ENCODE measurements around the gene GRK1. TPM values are rescaled to one million over a fixed set of nuclear protein-coding genes. Genes with fewer than 3 reads are reported as not detected.
"Not testable (repeated sequence)": the region's sequence is repeated elsewhere in the genome, so short reads cannot be mapped to it uniquely, and the experiment has no call there.

The GRK1 gene
- total RNA-seq, 1 donor from 2014 or later, result not detected

DNA sequence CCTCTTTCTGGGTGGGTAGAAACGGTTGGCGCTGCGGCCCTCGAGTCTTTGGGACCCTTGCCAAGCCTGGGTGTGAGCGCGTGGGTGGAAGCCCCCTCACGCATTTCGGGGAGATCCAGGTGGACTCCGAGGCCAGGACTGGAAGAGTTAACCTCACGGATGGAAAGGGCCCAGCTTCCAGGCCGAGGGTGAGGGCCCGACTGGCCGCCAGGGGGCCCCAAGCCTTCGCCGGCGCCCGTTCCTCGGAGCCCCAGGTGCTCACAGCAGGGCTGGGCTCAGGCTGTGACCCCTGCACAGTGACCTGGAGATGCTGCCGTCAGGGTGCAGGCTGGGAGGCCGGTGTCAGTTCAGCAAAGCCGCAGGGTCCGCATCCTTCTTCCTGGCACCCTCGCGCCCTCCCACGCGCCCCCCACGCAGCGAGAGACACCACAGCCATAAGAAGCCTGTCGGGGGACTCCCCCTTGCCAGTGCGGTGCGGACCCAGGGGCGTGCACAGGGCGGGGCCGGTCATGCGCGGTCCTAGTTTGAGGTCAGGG lies 57.8 kb downstream of the GRK1 start:
- TF ChIP-seq, protein P1, sequence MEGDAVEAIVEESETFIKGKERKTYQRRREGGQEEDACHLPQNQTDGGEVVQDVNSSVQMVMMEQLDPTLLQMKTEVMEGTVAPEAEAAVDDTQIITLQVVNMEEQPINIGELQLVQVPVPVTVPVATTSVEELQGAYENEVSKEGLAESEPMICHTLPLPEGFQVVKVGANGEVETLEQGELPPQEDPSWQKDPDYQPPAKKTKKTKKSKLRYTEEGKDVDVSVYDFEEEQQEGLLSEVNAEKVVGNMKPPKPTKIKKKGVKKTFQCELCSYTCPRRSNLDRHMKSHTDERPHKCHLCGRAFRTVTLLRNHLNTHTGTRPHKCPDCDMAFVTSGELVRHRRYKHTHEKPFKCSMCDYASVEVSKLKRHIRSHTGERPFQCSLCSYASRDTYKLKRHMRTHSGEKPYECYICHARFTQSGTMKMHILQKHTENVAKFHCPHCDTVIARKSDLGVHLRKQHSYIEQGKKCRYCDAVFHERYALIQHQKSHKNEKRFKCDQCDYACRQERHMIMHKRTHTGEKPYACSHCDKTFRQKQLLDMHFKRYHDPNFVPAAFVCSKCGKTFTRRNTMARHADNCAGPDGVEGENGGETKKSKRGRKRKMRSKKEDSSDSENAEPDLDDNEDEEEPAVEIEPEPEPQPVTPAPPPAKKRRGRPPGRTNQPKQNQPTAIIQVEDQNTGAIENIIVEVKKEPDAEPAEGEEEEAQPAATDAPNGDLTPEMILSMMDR (IDR thresholded peaks at IDR 0.05; ENCODE audit: insufficient read depth, low read length, poor library complexity, severe bottlenecking), result peak; percentile 86
- Histone ChIP-seq H3K27me3 (ENCODE audit: control insufficient read depth, insufficient read depth, low read length) (peaks cover 17% of the 10 kb centered on the region), H3K4me3 (ENCODE audit: low read depth, low read length) (peak overlapping the region; percentile 32), H3K36me3 (ENCODE audit: control insufficient read depth, insufficient read depth, low read length) (no peaks in the 10 kb centered on the region)
- peak; percentile 18 for DNase-seq (ENCODE audit: low read depth)

DNA sequence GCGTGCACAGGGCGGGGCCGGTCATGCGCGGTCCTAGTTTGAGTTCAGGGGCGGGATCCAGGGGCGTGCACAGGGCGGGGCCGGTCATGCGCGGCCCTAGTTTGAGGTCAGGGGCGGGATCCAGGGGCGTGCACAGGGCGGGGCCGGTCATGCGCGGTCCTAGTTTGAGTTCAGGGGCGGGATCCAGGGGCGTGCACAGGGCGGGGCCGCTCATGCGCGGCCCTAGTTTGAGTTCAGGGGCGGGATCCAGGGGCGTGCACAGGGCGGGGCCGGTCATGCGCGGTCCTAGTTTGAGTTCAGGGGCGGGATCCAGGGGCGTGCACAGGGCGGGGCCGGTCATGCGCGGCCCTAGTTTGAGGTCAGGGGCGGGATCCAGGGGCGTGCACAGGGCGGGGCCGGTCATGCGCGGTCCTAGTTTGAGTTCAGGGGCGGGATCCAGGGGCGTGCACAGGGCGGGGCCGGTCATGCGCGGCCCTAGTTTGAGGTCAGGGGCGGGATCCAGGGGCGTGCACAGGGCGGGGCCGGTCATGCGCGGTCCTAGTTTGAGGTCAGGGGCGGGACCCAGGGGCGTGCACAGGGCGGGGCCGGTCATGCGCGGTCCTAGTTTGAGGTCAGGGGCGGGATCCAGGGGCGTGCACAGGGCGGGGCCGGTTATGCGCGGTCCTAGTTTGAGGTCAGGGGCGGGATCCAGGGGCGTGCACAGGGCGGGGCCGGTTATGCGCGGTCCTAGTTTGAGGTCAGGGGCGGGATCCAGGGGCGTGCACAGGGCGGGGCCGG lies 58.5 kb downstream of the GRK1 start:
- Histone ChIP-seq H3K27me3 (ENCODE audit: control insufficient read depth, insufficient read depth, low read length) (peaks cover 24% of the 10 kb centered on the region), H3K4me3 (ENCODE audit: low read depth, low read length) (peak overlapping the region; percentile 32)
- DNase-seq (ENCODE audit: low read depth); H3K36me3 ChIP-seq (ENCODE audit: control insufficient read depth, insufficient read depth, low read length): not testable (repeated sequence)

DNA sequence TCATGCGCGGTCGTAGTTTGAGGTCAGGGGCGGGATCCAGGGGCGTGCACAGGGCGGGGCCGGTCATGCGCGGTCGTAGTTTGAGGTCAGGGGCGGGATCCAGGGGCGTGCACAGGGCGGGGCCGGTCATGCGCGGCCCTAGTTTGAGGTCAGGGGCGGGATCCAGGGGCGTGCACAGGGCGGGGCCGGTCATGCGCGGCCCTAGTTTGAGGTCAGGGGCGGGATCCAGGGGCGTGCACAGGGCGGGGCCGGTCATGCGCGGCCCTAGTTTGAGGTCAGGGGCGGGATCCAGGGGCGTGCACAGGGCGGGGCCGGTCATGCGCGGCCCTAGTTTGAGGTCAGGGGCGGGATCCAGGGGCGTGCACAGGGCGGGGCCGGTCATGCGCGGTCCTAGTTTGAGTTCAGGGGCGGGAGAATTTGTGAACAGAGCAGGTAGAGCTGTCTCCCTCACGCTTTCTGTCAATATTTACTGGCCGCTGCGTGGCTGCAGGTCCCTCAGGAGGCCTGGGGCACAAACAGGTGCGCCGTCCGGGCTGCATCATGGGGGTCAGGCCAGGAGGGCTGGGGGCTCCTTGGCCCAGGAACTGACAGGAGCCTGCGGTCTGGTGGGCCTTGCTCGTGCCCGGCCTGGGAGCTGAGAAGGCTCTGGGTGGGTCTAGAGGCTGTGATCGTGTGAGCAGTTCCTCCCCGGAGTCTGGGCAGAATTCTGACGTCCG lies 59.2 kb downstream of the GRK1 start:
- H3K27me3 ChIP-seq (ENCODE audit: control insufficient read depth, insufficient read depth, low read length), result peaks cover 30% of the 10 kb centered on the region
- not testable (repeated sequence) for DNase-seq (ENCODE audit: low read depth); H3K36me3 ChIP-seq (ENCODE audit: control insufficient read depth, insufficient read depth, low read length)
- peak overlapping the region; percentile 21 for H3K4me3 ChIP-seq (ENCODE audit: low read depth, low read length)

DNA sequence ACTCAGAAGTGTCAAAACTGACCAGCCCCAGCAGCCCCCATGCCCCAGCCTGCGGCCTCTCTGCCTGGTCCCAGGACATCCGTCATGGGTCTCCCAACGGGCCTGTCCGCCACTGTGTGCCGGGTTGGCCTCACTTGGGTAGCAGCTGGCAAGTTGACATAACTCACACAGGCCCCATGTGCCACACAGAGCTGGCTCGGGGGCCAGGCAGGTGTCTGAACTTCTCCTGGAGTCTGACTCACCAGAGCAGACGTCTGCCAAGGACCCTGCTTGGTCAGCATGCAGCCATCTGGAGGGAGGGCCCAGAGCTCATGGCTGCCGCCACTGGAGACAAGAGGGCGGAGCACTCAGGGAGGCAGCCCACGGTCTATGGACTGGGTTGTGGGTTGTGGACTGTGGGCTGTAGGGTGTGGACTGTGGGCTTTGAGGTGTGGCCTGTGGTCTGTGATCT lies 60.0 kb downstream of the GRK1 start:
- Histone ChIP-seq H3K36me3 (ENCODE audit: control insufficient read depth, insufficient read depth, low read length) (no peaks in the 10 kb centered on the region), H3K4me3 (ENCODE audit: low read depth, low read length) (no peak overlapping the region), H3K27me3 (ENCODE audit: control insufficient read depth, insufficient read depth, low read length) (peaks cover 33% of the 10 kb centered on the region)
- TF ChIP-seq, protein P1 (IDR thresholded peaks at IDR 0.05; ENCODE audit: insufficient read depth, low read length, poor library complexity, severe bottlenecking), result no peak
- no peak for DNase-seq (ENCODE audit: low read depth)

DNA sequence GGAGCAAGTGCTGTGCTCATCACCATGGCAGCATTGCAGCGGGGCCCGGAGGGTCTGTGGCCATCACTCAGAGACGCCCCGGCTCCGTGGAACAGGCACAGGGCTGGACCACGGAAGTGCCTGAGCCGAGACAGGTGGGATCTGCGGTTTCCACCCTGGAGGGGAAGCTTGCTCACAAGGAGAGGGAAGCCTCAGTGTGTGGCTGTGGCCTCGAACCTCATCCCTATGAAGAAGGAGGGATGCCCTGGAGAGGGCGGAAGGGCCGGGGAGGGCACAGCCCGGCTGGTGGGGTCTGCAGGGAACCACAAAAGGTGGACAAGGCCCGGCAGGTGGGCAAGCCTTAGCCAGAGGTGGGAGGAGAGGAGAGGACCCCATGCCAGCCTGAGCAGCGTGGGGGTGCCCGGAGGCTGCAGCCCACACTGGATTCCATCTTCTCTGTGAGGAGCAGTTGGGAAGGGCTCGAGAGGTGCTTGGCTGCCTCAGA lies 61.6 kb downstream of the GRK1 start:
- H3K27me3 ChIP-seq (ENCODE audit: control insufficient read depth, insufficient read depth, low read length), result peaks cover 33% of the 10 kb centered on the region
- H3K4me3 ChIP-seq (ENCODE audit: low read depth, low read length), result no peak overlapping the region
- no peak for DNase-seq (ENCODE audit: low read depth)
- TF ChIP-seq, protein P1 (IDR thresholded peaks at IDR 0.05; ENCODE audit: insufficient read depth, low read length, poor library complexity, severe bottlenecking), result no peak
- H3K36me3 ChIP-seq (ENCODE audit: control insufficient read depth, insufficient read depth, low read length), result no peaks in the 10 kb centered on the region

DNA sequence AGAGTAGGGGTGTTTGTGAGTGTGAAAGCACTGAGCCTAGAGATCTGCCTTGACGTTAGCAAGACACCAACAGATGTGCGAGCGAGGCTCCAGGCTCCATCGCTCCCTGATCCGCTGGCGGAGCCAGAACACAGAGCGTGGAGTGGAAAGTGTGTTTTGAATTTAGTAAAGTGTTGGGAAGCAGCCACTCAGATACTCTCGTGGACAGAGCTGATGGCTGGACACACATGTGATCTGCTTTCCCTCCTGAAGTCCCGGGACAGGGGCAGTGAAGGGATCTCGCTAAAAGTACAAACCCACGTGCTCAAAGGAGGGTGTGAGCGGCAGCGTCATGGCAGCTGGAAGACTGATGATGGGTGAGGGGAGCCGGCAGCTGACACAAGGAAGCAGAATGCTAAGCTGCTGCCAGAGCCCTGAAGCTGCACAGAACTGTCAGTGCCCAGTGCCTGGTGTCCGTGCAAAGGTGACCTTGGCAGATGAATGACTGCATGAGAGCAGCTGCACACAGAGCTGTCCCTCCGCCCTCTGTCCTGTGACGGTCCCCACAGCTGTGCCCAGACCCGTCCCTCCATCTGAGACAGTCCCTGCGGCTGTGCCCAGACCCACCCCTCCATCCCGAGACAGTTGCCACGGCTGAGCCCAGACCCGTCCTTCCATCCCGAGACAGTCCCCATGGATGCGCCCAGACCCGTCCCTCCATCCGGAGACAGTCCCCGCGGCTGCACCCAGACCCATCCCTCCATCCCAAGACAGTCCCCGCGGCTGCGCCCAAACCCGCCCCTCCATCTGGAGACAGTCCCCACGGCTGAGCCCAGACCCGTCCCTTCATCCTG lies 62.4 kb downstream of the GRK1 start:
- no peaks in the 10 kb centered on the region for H3K36me3 ChIP-seq (ENCODE audit: control insufficient read depth, insufficient read depth, low read length)
- TF ChIP-seq, protein P1 (IDR thresholded peaks at IDR 0.05; ENCODE audit: insufficient read depth, low read length, poor library complexity, severe bottlenecking), result no peak
- DNase-seq (ENCODE audit: low read depth), result no peak
- H3K27me3 ChIP-seq (ENCODE audit: control insufficient read depth, insufficient read depth, low read length), result peaks cover 33% of the 10 kb centered on the region
- H3K4me3 ChIP-seq (ENCODE audit: low read depth, low read length), result no peak overlapping the region

Measured in kidney epithelial cell (primary cell).